ENCODE measurements around the gene TMEM220.

GRCh38 chr17:10752696-10753095, 22.9 kb upstream of the TMEM220 start:
- TF ChIP-seq POLR2A (IDR thresholded peaks at IDR 0.05; ENCODE audit: low read length) = no peak
- no peak for TF ChIP-seq GATA1 (IDR thresholded peaks at IDR 0.05; ENCODE audit: low read depth, low read length)

Data from erythroblast (primary cell).